Gastrocnemius medialis (tissue), 4 donors: ENCODE results near the gene DCLRE1C. TPM values are rescaled to one million over a fixed set of nuclear protein-coding genes. Genes with fewer than 3 reads are reported as not detected.
"Not testable (repeated sequence)": the region's sequence is repeated elsewhere in the genome, so short reads cannot be mapped to it uniquely, and the experiment has no call there.

ENCODE experiments used
- ATAC-seq, 2 donors: fragments of 150-250 bp; one replicate each; pipeline ENCODE4 v1.9.1; 2016
- DNase-seq, 2 donors: peaks; one replicate each; pipeline ENCODE4 v3.0.0-alpha.2; 2019
- H3K27ac ChIP-seq, 4 donors: fragments of 200-600 bp; sonication (generic); 1 replicate in 1 of 4; 2 replicates in 3 of 4; pipeline ENCODE4 v1.5.1; 2016 to 2018; ENCODE audit warnings: mild to moderate bottlenecking in 2 of 4, moderate library complexity in 1 of 4
- H3K27me3 ChIP-seq, 3 donors: fragments of 200-600 bp; sonication (generic) in 2 of 3; 1 replicate in 1 of 3; 2 replicates in 2 of 3; pipeline versions ENCODE4 v1.5.1 to v1.6.0; 2016 to 2019; ENCODE audit warnings: mild to moderate bottlenecking in 1 of 3, moderate library complexity in 1 of 3
- H3K36me3 ChIP-seq, 2 donors: fragments of 200-600 bp; sonication (generic) in 1 of 2; one replicate each; pipeline ENCODE4 v1.5.1; 2017 to 2018
- H3K4me1 ChIP-seq, 2 donors: fragments of 200-600 bp; sonication (generic) in 1 of 2; one replicate each; pipeline ENCODE4 v1.5.1; 2016 to 2017; ENCODE audit warnings: mild to moderate bottlenecking in 2 of 2
- H3K4me3 ChIP-seq, 4 donors: fragments of 200-600 bp; sonication (generic) in 3 of 4; 1 replicate in 1 of 4; 2 replicates in 3 of 4; pipeline ENCODE4 v1.5.1; 2016 to 2019; ENCODE audit warnings: mild to moderate bottlenecking in 2 of 4
- H3K9me3 ChIP-seq, 3 donors: fragments of 200-600 bp; sonication (generic) in 2 of 3; 1 replicate in 1 of 3; 2 replicates in 2 of 3; pipeline ENCODE4 v1.5.1; 2016 to 2019
- CTCF ChIP-seq, 5 experiments: fragments of 450-650 bp in 3 of 5; fragments of 200-600 bp in 2 of 5; sonication (generic) in 2 of 5; IDR thresholded peaks in 4 of 5; conservative IDR thresholded peaks in 1 of 5; 1 replicate in 4 of 5; 2 replicates in 1 of 5; pipeline ENCODE4 v1.5.1; 2016 to 2019; ENCODE audit warnings: antibody characterized with exemption in 5 of 5, mild to moderate bottlenecking in 3 of 5, moderate library complexity in 3 of 5
- POLR2A ChIP-seq, 2 donors: fragments of 450-650 bp; IDR thresholded peaks; one replicate each; pipeline ENCODE4 v1.6.1; 2017; ENCODE audit warnings: antibody characterized with exemption in 2 of 2, mild to moderate bottlenecking in 2 of 2, moderate library complexity in 2 of 2
- in situ Hi-C, 4 donors: fragments of 200-750 bp; cut with MboI; loops; one replicate each; pipeline versions ENCODE4 v1.15.0 to v1.8.0; 2017; ENCODE audit warnings: low sequenced_read_pairs in 4 of 4
- intact Hi-C: fragments of 100-400 bp; cut with DNase I; formaldehyde crosslinking; loops from one replicate; pipeline ENCODE4 v1.15.1; 2023; ENCODE audit warnings: low total_unique reads
- total RNA-seq, 4 donors: library from RNA; depleted of rRNA; stranded (reverse); fragments of >200 nt; gene quantifications; one replicate each; pipeline versions ENCODE4 v1.1.0 to v1.2.3, GENCODE V29; 2016

Gene DCLRE1C
- total RNA-seq, 4 donors from 2014 or later: 3.0 to 3.6 (median 3.3) TPM

GRCh38 chr10:14938971-14939370 is 14.9 kb downstream of the DCLRE1C start:
- H3K9me3 ChIP-seq, H3K27me3 ChIP-seq, in situ Hi-C loops, DNase-seq, H3K27ac ChIP-seq, H3K4me1 ChIP-seq, H3K4me3 ChIP-seq, intact Hi-C loops, ATAC-seq: not testable (repeated sequence)
- H3K36me3 ChIP-seq: peaks cover 0 to 23% of the 10 kb centered on the region in 2 donors

- ATAC-seq (no peak), DNase-seq (no peak)
- in situ Hi-C loops (no loop called here), intact Hi-C loops (no loop called here)
- Histone ChIP-seq H3K36me3 (peaks cover 0 to 39% of the 10 kb centered on the region in 2 donors), H3K27ac (no peak overlapping the region), H3K4me3 (no peak overlapping the region), H3K9me3 (no peaks in the 10 kb centered on the region), H3K4me1 (no peaks in the 10 kb centered on the region), H3K27me3 (no peaks in the 10 kb centered on the region)
- TF ChIP-seq POLR2A (IDR thresholded peaks at IDR 0.05): no peak
- no peak for TF ChIP-seq CTCF (IDR thresholded peaks at IDR 0.05 in 4 of 5, conservative IDR thresholded peaks at IDR 0.05 in 1 of 5)
These were observed 17.3 kb downstream of the DCLRE1C start for GRCh38 chr10:14936584-14936983.

- in situ Hi-C loops: no loop called here
- Histone ChIP-seq H3K27me3 (no peaks in the 10 kb centered on the region), H3K9me3 (no peaks in the 10 kb centered on the region), H3K4me3 (no peak overlapping the region), H3K36me3 (peaks cover 0 to 65% of the 10 kb centered on the region in 2 donors), H3K27ac (no peak overlapping the region), H3K4me1 (no peaks in the 10 kb centered on the region)
- intact Hi-C loops: no loop called here
- no peak for TF ChIP-seq CTCF (IDR thresholded peaks at IDR 0.05 in 4 of 5, conservative IDR thresholded peaks at IDR 0.05 in 1 of 5)
- no peak for TF ChIP-seq POLR2A (IDR thresholded peaks at IDR 0.05)
- no peak for ATAC-seq
- no peak for DNase-seq
These were observed 23.3 kb downstream of the DCLRE1C start for GRCh38 chr10:14930610-14931009.

GRCh38 chr10:14926722-14927416 is 27.0 kb downstream of the DCLRE1C start:
- Histone ChIP-seq H3K4me3 (no peak overlapping the region), H3K4me1 (no peaks in the 10 kb centered on the region), H3K36me3 (peaks cover 0 to 52% of the 10 kb centered on the region in 2 donors), H3K9me3 (no peaks in the 10 kb centered on the region), H3K27me3 (no peaks in the 10 kb centered on the region), H3K27ac (no peak overlapping the region)
- ATAC-seq (no peak), DNase-seq (no peak)
- TF ChIP-seq CTCF (IDR thresholded peaks at IDR 0.05 in 4 of 5, conservative IDR thresholded peaks at IDR 0.05 in 1 of 5) (no peak), POLR2A (IDR thresholded peaks at IDR 0.05) (no peak)
- intact Hi-C loops: no loop called here
- in situ Hi-C loops: no loop called here

- Histone ChIP-seq H3K27me3 (no peaks in the 10 kb centered on the region), H3K27ac (no peak overlapping the region), H3K36me3 (peaks cover 0 to 52% of the 10 kb centered on the region in 2 donors), H3K9me3 (no peaks in the 10 kb centered on the region), H3K4me3 (no peak overlapping the region), H3K4me1 (no peaks in the 10 kb centered on the region)
- intact Hi-C loops: no loop called here
- in situ Hi-C loops: no loop called here
- ATAC-seq (no peak), DNase-seq (no peak)
- no peak for TF ChIP-seq POLR2A (IDR thresholded peaks at IDR 0.05)
These were observed 27.8 kb downstream of the DCLRE1C start for GRCh38 chr10:14926061-14926470.

GRCh38 chr10:14925268-14925667 is 28.6 kb downstream of the DCLRE1C start:
- Histone ChIP-seq H3K4me3 (no peak overlapping the region), H3K27ac (no peak overlapping the region), H3K9me3 (no peaks in the 10 kb centered on the region), H3K36me3 (peaks cover 0 to 58% of the 10 kb centered on the region in 2 donors), H3K27me3 (no peaks in the 10 kb centered on the region), H3K4me1 (no peaks in the 10 kb centered on the region)
- intact Hi-C loops (no loop called here), in situ Hi-C loops (no loop called here)
- ATAC-seq (no peak), DNase-seq (no peak)
- TF ChIP-seq POLR2A (IDR thresholded peaks at IDR 0.05) (no peak), CTCF (IDR thresholded peaks at IDR 0.05 in 4 of 5, conservative IDR thresholded peaks at IDR 0.05 in 1 of 5) (no peak)
